Measurements from ENCODE around the gene OR10P1.
"Not testable (repeated sequence)": the region's sequence is repeated elsewhere in the genome, so short reads cannot be mapped to it uniquely, and the experiment has no call there.

OR10P1 gene

GRCh38 chr12:55637467-55637866 is 775 bp downstream of the OR10P1 start:
- no peak for TF ChIP-seq CTCF (IDR thresholded peaks at IDR 0.05; ENCODE audit: low read depth, low read length, missing control alignments)
- DNase-seq (ENCODE audit: low read depth), result no peak
- H3K4me3 ChIP-seq (ENCODE audit: low read depth, low read length), result no peak overlapping the region

GRCh38 chr12:55641595-55641994 is 4.9 kb downstream of the OR10P1 start:
- no peak for TF ChIP-seq CTCF (IDR thresholded peaks at IDR 0.05; ENCODE audit: low read depth, low read length, missing control alignments)
- DNase-seq (ENCODE audit: low read depth), result no peak
- no peak overlapping the region for H3K4me3 ChIP-seq (ENCODE audit: low read depth, low read length)

GRCh38 chr12:55642267-55642666 is 5.6 kb downstream of the OR10P1 start:
- no peak for TF ChIP-seq CTCF (IDR thresholded peaks at IDR 0.05; ENCODE audit: low read depth, low read length, missing control alignments)
- no peak for DNase-seq (ENCODE audit: low read depth)
- no peak overlapping the region for H3K4me3 ChIP-seq (ENCODE audit: low read depth, low read length)

- no peak for DNase-seq (ENCODE audit: low read depth)
- TF ChIP-seq CTCF (IDR thresholded peaks at IDR 0.05; ENCODE audit: low read depth, low read length, missing control alignments), result no peak
- no peak overlapping the region for H3K4me3 ChIP-seq (ENCODE audit: low read depth, low read length)
Observed at GRCh38 chr12:55642669-55643068, 6.0 kb downstream of the OR10P1 start.

- H3K4me3 ChIP-seq (ENCODE audit: low read depth, low read length), result no peak overlapping the region
- DNase-seq (ENCODE audit: low read depth), result no peak
- no peak for TF ChIP-seq CTCF (IDR thresholded peaks at IDR 0.05; ENCODE audit: low read depth, low read length, missing control alignments)
Observed at GRCh38 chr12:55644591-55644990, 7.9 kb downstream of the OR10P1 start.

- no peak for TF ChIP-seq CTCF (IDR thresholded peaks at IDR 0.05; ENCODE audit: low read depth, low read length, missing control alignments)
- DNase-seq (ENCODE audit: low read depth), result no peak
- H3K4me3 ChIP-seq (ENCODE audit: low read depth, low read length), result no peak overlapping the region
Observed at GRCh38 chr12:55647027-55647426, 10.3 kb downstream of the OR10P1 start.

GRCh38 chr12:55650620-55651298 is 14.1 kb downstream of the OR10P1 start:
- H3K4me3 ChIP-seq (ENCODE audit: low read depth, low read length); DNase-seq (ENCODE audit: low read depth): not testable (repeated sequence)

All from GM12864 (cell line).